ENCODE results near the gene HOMER1. TPM values are rescaled to one million over a fixed set of nuclear protein-coding genes. Genes with fewer than 3 reads are reported as not detected.
"Not testable (repeated sequence)": the region's sequence is repeated elsewhere in the genome, so short reads cannot be mapped to it uniquely, and the experiment has no call there.

The HOMER1 gene
- total RNA-seq, 2 donors from 2014 or later = 1.6 to 11.9 TPM

GRCh38 chr5:79521156-79521555 is 7.2 kb upstream of the HOMER1 start:
- H3K36me3 ChIP-seq (replicated peaks in 1 of 2; ENCODE audit: insufficient read depth in 1 of 2, low read depth in 2 of 2) = no peaks in the 10 kb centered on the region
- H3K4me3 ChIP-seq = no peak overlapping the region
- H3K27ac ChIP-seq = no peak overlapping the region
- H3K27me3 ChIP-seq = no peaks in the 10 kb centered on the region
- no peaks in the 10 kb centered on the region for H3K4me1 ChIP-seq
- no peak for ATAC-seq
- intact Hi-C loops (cut with DNase I) = no loop called here
- no peaks in the 10 kb centered on the region for H3K9me3 ChIP-seq
- no peak for DNase-seq
- 96% methylated on average over 1 of the region's 1 CpG for whole genome bisulfite sequencing, 2 donors
- TF ChIP-seq POLR2A (IDR thresholded peaks at IDR 0.05) = no peak
- TF ChIP-seq CTCF (IDR thresholded peaks at IDR 0.05) = no peak

GRCh38 chr5:79518718-79519117 is 4.8 kb upstream of the HOMER1 start:
- Histone ChIP-seq H3K27ac (peak overlapping the region in 1 of 4 donors; percentile 6), H3K36me3 (replicated peaks in 1 of 2; ENCODE audit: insufficient read depth in 1 of 2, low read depth in 2 of 2) (no peaks in the 10 kb centered on the region), H3K4me1 (peaks cover under 1% of the 10 kb centered on the region), H3K9me3 (no peaks in the 10 kb centered on the region), H3K4me3 (no peak overlapping the region), H3K27me3 (no peaks in the 10 kb centered on the region)
- ATAC-seq (no peak), DNase-seq (no peak)
- intact Hi-C loops (cut with DNase I) = no loop called here
- TF ChIP-seq CTCF (IDR thresholded peaks at IDR 0.05) (no peak), POLR2A (IDR thresholded peaks at IDR 0.05) (no peak)
- 42 to 76% methylated on average over 1 of the region's 1 CpG for WGBS, 2 donors

GRCh38 chr5:79517601-79518000 is 3.7 kb upstream of the HOMER1 start:
- WGBS, 2 donors = 82 to 84% methylated on average over 3 of the region's 3 CpGs
- Histone ChIP-seq H3K4me3 (no peak overlapping the region), H3K4me1 (peaks cover 7% of the 10 kb centered on the region), H3K9me3 (no peaks in the 10 kb centered on the region), H3K36me3 (replicated peaks in 1 of 2; ENCODE audit: insufficient read depth in 1 of 2, low read depth in 2 of 2) (no peaks in the 10 kb centered on the region), H3K27me3 (no peaks in the 10 kb centered on the region), H3K27ac (no peak overlapping the region)
- ATAC-seq (no peak), DNase-seq (no peak)
- intact Hi-C loops (cut with DNase I) = no loop called here
- TF ChIP-seq CTCF (IDR thresholded peaks at IDR 0.05) (no peak), POLR2A (IDR thresholded peaks at IDR 0.05) (no peak)

- H3K4me1 ChIP-seq = peaks cover 7% of the 10 kb centered on the region
- H3K27ac ChIP-seq = no peak overlapping the region
- ATAC-seq = no peak
- H3K4me3 ChIP-seq = no peak overlapping the region
- no peaks in the 10 kb centered on the region for H3K27me3 ChIP-seq
- TF ChIP-seq CTCF (IDR thresholded peaks at IDR 0.05) (no peak), POLR2A (IDR thresholded peaks at IDR 0.05) (no peak)
- DNase-seq = no peak
- intact Hi-C loops (cut with DNase I) = no loop called here
- WGBS, 2 donors = 67 to 90% methylated on average over 1 of the region's 1 CpG
- H3K36me3 ChIP-seq (replicated peaks in 1 of 2; ENCODE audit: insufficient read depth in 1 of 2, low read depth in 2 of 2) = no peaks in the 10 kb centered on the region
- no peaks in the 10 kb centered on the region for H3K9me3 ChIP-seq
These were observed 3.1 kb upstream of the HOMER1 start for GRCh38 chr5:79516986-79517385.

- DNase-seq; H3K27ac ChIP-seq; intact Hi-C loops (cut with DNase I); H3K4me1 ChIP-seq; H3K36me3 ChIP-seq (replicated peaks in 1 of 2; ENCODE audit: insufficient read depth in 1 of 2, low read depth in 2 of 2); H3K27me3 ChIP-seq; H3K4me3 ChIP-seq; ATAC-seq; H3K9me3 ChIP-seq: not testable (repeated sequence)
- WGBS, 2 donors = 92 to 94% methylated on average over 14 of the region's 14 CpGs
These were observed 2.4 kb upstream of the HOMER1 start for GRCh38 chr5:79516331-79516730.
